Measurements from ENCODE around the gene RPA3.

RPA3 gene

DNA sequence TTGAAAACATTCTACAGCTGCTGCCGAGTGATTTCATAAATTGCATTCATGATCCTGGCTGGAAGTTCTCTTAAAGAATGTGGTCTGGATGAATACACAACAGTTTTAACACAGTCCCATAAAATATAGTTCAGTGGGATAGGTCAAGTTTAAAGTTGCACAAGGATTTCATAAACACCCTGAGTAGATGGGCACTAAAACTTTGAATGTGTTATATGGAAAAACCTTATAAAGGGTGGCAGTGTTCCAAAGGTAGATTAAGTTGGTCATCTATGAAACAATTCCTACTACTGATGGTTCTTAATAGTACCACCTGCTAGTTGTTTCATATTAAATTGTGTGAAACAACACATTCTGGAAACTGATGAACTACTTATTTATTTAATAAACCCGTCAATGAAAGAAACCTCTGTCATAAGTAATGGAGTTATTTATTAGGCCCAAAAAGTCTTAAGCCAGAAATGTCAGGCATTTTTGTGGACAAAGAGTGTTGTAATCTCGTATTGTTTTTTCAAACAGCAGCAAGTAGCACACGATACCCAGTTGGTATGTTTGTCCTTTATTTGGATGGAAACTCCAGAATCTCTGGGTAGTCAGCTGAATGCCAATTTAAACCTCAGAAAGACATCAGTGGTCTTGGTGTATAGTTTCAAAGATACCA is 14.3 kb upstream of the RPA3 start:
- no peak for TF ChIP-seq EZH2phosphoT487 (IDR thresholded peaks at IDR 0.05; ENCODE audit: borderline replicate concordance, low read length)
- TF ChIP-seq, protein P1, sequence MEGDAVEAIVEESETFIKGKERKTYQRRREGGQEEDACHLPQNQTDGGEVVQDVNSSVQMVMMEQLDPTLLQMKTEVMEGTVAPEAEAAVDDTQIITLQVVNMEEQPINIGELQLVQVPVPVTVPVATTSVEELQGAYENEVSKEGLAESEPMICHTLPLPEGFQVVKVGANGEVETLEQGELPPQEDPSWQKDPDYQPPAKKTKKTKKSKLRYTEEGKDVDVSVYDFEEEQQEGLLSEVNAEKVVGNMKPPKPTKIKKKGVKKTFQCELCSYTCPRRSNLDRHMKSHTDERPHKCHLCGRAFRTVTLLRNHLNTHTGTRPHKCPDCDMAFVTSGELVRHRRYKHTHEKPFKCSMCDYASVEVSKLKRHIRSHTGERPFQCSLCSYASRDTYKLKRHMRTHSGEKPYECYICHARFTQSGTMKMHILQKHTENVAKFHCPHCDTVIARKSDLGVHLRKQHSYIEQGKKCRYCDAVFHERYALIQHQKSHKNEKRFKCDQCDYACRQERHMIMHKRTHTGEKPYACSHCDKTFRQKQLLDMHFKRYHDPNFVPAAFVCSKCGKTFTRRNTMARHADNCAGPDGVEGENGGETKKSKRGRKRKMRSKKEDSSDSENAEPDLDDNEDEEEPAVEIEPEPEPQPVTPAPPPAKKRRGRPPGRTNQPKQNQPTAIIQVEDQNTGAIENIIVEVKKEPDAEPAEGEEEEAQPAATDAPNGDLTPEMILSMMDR (IDR thresholded peaks at IDR 0.05; ENCODE audit: low read depth, low read length, poor library complexity, severe bottlenecking), result no peak
- no peak overlapping the region for H3K27ac ChIP-seq (ENCODE audit: low read depth, low read length)
- no peaks in the 10 kb centered on the region for H3K36me3 ChIP-seq (ENCODE audit: control insufficient read depth, low read length)

DNA sequence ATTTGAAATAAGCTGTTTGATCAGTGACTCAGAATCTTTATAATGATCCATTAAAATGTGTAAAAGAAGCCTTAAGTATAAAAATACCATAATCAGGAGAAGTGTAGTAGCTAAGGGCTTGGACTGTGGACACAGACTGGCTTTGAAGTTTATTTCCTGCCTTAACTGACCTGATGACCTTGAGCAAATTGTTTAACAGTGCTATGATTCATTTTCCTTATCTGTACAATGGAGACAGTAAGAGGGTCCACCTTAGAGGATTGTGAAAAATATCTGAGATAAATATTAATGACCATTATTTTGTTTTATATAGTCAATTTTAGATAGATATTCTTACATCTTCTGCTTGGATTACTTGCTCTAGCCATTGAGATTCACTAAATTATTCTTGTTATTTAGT is 13.3 kb upstream of the RPA3 start:
- H4K20me1 ChIP-seq (ENCODE audit: control insufficient read depth, insufficient read depth, low read depth, low read length), result no peaks in the 10 kb centered on the region
- no peaks in the 10 kb centered on the region for H3K9me3 ChIP-seq (ENCODE audit: control insufficient read depth, insufficient read depth, low read length)
- no peaks in the 10 kb centered on the region for H3K79me2 ChIP-seq (ENCODE audit: control insufficient read depth, low read length)
- no peak overlapping the region for H3K4me3 ChIP-seq (ENCODE audit: low read length)
- no peaks in the 10 kb centered on the region for H3K27me3 ChIP-seq (ENCODE audit: control insufficient read depth, low read length)
- no peak overlapping the region for H3K4me2 ChIP-seq (ENCODE audit: low read length)
- no peaks in the 10 kb centered on the region for H3K9me2 ChIP-seq (replicated peaks; ENCODE audit: control insufficient read depth, low read length)
- H3F3A ChIP-seq (ENCODE audit: control insufficient read depth, insufficient read depth), result no peaks in the 10 kb centered on the region
- H3K4me1 ChIP-seq (ENCODE audit: control insufficient read depth, low read length), result peaks cover 3% of the 10 kb centered on the region; the same call in 1 of the 2 replicates
- no peak overlapping the region for H3K27ac ChIP-seq (ENCODE audit: low read depth, low read length)
- TF ChIP-seq EZH2phosphoT487 (IDR thresholded peaks at IDR 0.05; ENCODE audit: borderline replicate concordance, low read length), result no peak
- TF ChIP-seq, protein P1 (IDR thresholded peaks at IDR 0.05; ENCODE audit: low read depth, low read length, poor library complexity, severe bottlenecking), result no peak
- no peaks in the 10 kb centered on the region for H3K36me3 ChIP-seq (ENCODE audit: control insufficient read depth, low read length)

More for the DNA sequence above, 14.3 kb upstream of the RPA3 start:
- H3F3A ChIP-seq (ENCODE audit: control insufficient read depth, insufficient read depth), result no peaks in the 10 kb centered on the region
- no peak overlapping the region for H3K4me2 ChIP-seq (ENCODE audit: low read length)
- H3K4me1 ChIP-seq (ENCODE audit: control insufficient read depth, low read length), result peaks cover 3% of the 10 kb centered on the region; the same call in 1 of the 2 replicates
- H3K9me2 ChIP-seq (replicated peaks; ENCODE audit: control insufficient read depth, low read length), result no peaks in the 10 kb centered on the region
- H3K4me3 ChIP-seq (ENCODE audit: low read length), result no peak overlapping the region
- no peaks in the 10 kb centered on the region for H3K27me3 ChIP-seq (ENCODE audit: control insufficient read depth, low read length)
- no peaks in the 10 kb centered on the region for H4K20me1 ChIP-seq (ENCODE audit: control insufficient read depth, insufficient read depth, low read depth, low read length)
- H3K79me2 ChIP-seq (ENCODE audit: control insufficient read depth, low read length), result no peaks in the 10 kb centered on the region
- no peaks in the 10 kb centered on the region for H3K9me3 ChIP-seq (ENCODE audit: control insufficient read depth, insufficient read depth, low read length)

DNA sequence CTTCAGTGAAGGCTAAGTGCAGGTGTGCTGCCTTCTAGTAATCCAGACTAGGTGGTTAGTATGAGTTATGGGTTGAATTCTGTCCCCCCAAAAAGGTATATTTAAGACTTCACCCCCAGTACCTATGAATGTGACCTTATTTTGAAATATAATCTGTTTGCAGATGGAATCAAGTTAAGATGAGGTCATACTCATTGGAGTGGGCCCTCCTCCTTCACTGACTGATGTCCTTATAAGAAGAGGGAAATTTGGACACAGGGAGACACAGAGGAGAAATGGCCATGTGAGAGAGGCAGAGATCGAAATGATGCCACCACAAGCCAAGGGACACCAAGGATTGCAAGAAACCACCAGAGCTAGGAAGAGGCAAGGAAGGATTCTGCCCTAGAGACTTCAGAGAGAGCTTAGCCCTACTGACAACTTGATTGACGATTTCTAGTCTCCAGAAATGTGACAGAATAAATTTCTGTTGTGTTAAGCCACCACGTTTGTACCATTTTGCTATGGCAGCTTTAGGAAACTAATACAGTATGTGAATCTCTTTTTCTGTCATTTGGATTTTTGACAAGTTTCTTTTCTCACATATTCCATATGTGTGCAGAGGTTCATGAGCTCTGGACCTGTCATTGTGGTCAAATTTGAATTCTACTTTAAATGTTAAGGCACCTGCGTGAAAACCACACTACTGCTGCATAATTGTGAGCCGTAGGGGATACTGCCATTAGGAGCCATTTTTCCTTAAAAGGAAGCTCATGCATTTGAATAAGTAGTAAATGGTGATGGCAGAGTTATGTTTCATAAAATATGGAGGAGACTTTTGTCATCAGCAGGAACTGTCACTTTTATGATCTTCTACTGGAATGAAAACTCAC is 2.6 kb upstream of the RPA3 start:
- Histone ChIP-seq H3K4me1 (ENCODE audit: control insufficient read depth, low read length) (peaks cover 11% of the 10 kb centered on the region), H3K4me2 (ENCODE audit: low read length) (no peak overlapping the region), H3F3A (ENCODE audit: control insufficient read depth, insufficient read depth) (no peaks in the 10 kb centered on the region), H3K27me3 (ENCODE audit: control insufficient read depth, low read length) (no peaks in the 10 kb centered on the region), H3K27ac (ENCODE audit: low read depth, low read length) (no peak overlapping the region), H3K4me3 (ENCODE audit: low read length) (no peak overlapping the region), H3K9me2 (replicated peaks; ENCODE audit: control insufficient read depth, low read length) (no peaks in the 10 kb centered on the region), H3K79me2 (ENCODE audit: control insufficient read depth, low read length) (no peaks in the 10 kb centered on the region), H4K20me1 (ENCODE audit: control insufficient read depth, insufficient read depth, low read depth, low read length) (no peaks in the 10 kb centered on the region), H3K36me3 (ENCODE audit: control insufficient read depth, low read length) (no peaks in the 10 kb centered on the region), H3K9me3 (ENCODE audit: control insufficient read depth, insufficient read depth, low read length) (no peaks in the 10 kb centered on the region)
- TF ChIP-seq, protein P1 (IDR thresholded peaks at IDR 0.05; ENCODE audit: low read depth, low read length, poor library complexity, severe bottlenecking), result no peak
- no peak for TF ChIP-seq EZH2phosphoT487 (IDR thresholded peaks at IDR 0.05; ENCODE audit: borderline replicate concordance, low read length)

Data from DOHH2 (cell line).